GM23338 (cell line): ENCODE results near the gene UBQLN4. TPM values are rescaled to one million over a fixed set of nuclear protein-coding genes. Genes with fewer than 3 reads are reported as not detected.

Experiments
- ATAC-seq: fragments of 200-7000 bp; cut with Tn5 transposase; 3 replicates; pipeline ENCODE4 v1.9.1; 2020
- DNase-seq: peaks from one replicate; pipeline ENCODE4 v3.0.0-alpha.2; 2015; ENCODE audit warnings: low spot score
- H2AFZ ChIP-seq: fragments of 200-600 bp; sonication (generic); 2 replicates; pipeline ENCODE4 v1.8.0; 2016; ENCODE audit warnings: antibody characterized with exemption, mild to moderate bottlenecking, moderate library complexity
- H3F3A ChIP-seq: fragments of 200-600 bp; sonication (generic); replicated peaks from 2 replicates; pipeline ENCODE4 v1.8.0; 2017; ENCODE audit warnings: antibody characterized with exemption, mixed run types, low read depth
- H3K27ac ChIP-seq: fragments of 200-600 bp; sonication (generic); 2 replicates; pipeline ENCODE4 v1.6.1; 2016; ENCODE audit warnings: low read depth
- H3K27me3 ChIP-seq: fragments of 200-600 bp; sonication (generic); 2 replicates; pipeline ENCODE4 v1.8.0; 2016; ENCODE audit warnings: mild to moderate bottlenecking, mixed run types, moderate library complexity; ENCODE audit not compliant: insufficient read depth
- H3K36me3 ChIP-seq: fragments of 200-600 bp; sonication (generic); 2 replicates; pipeline ENCODE4 v1.8.0; 2016; ENCODE audit warnings: mild to moderate bottlenecking; ENCODE audit not compliant: insufficient read depth
- H3K4me1 ChIP-seq: fragments of 200-600 bp; sonication (generic); 2 replicates; pipeline ENCODE4 v1.8.0; 2016; ENCODE audit warnings: mild to moderate bottlenecking, moderate library complexity; ENCODE audit not compliant: insufficient read depth
- H3K4me2 ChIP-seq: fragments of 200-600 bp; sonication (generic); 2 replicates; pipeline ENCODE4 v1.7.1; 2017; ENCODE audit warnings: mixed run types
- H3K4me3 ChIP-seq: fragments of 200-600 bp; sonication (generic); 2 replicates; pipeline ENCODE4 v1.6.1; 2016; ENCODE audit warnings: mixed run types
- H3K79me2 ChIP-seq: fragments of 200-600 bp; sonication (generic); replicated peaks from 2 replicates; pipeline ENCODE4 v1.8.0; 2017; ENCODE audit warnings: mild to moderate bottlenecking; ENCODE audit not compliant: insufficient read depth
- H3K9me2 ChIP-seq: fragments of 200-600 bp; sonication (generic); 2 replicates; pipeline ENCODE4 v1.8.0; 2017; ENCODE audit not compliant: insufficient read depth
- H4K20me1 ChIP-seq: fragments of 200-600 bp; sonication (generic); replicated peaks from 2 replicates; pipeline ENCODE4 v1.8.0; 2017; ENCODE audit warnings: mild to moderate bottlenecking; ENCODE audit not compliant: insufficient read depth
- H3K27ac Mint-ChIP-seq: 2 replicates; pipeline ENCODE4 v1.8.0; 2020; ENCODE audit warnings: inconsistent platforms, mild to moderate bottlenecking, moderate library complexity, mixed read lengths
- H3K27me3 Mint-ChIP-seq: 3 replicates; pipeline ENCODE4 v1.8.0; 2022; ENCODE audit warnings: low read depth, mild to moderate bottlenecking, moderate library complexity, mixed read lengths, inconsistent platforms; ENCODE audit not compliant: insufficient read depth, poor library complexity
- H3K36me3 Mint-ChIP-seq: 3 replicates; pipeline ENCODE4 v1.8.0; 2021; ENCODE audit warnings: low read depth, mild to moderate bottlenecking, inconsistent platforms, moderate library complexity, mixed read lengths
- H3K4me1 Mint-ChIP-seq: 3 replicates; pipeline ENCODE4 v1.8.0; 2020; ENCODE audit warnings: mild to moderate bottlenecking, inconsistent platforms, mixed read lengths
- H3K4me3 Mint-ChIP-seq: 3 replicates; pipeline ENCODE4 v1.8.0; 2021; ENCODE audit warnings: moderate library complexity, mild to moderate bottlenecking, inconsistent platforms, mixed read lengths
- H3K9me3 Mint-ChIP-seq: 3 replicates; pipeline ENCODE4 v1.8.0; 2020; ENCODE audit warnings: moderate library complexity, mild to moderate bottlenecking, inconsistent platforms, mixed read lengths
- CREB1 ChIP-seq: fragments of 250-450 bp; sonication (Bioruptor Pico); IDR thresholded peaks from 2 replicates; pipeline ENCODE4 v1.5.0; 2020; ENCODE audit warnings: low read depth, mild to moderate bottlenecking, moderate library complexity
- EZH2 ChIP-seq: fragments of 200-600 bp; sonication (generic); IDR thresholded peaks from one replicate; pipeline ENCODE4 v1.8.0; 2017; ENCODE audit warnings: antibody characterized with exemption, mild to moderate bottlenecking, low read depth; ENCODE audit not compliant: unreplicated experiment
- EZH2phosphoT487 ChIP-seq: fragments of 200-600 bp; sonication (generic); IDR thresholded peaks from one replicate; pipeline ENCODE4 v1.8.1; 2018; ENCODE audit warnings: antibody characterized with exemption; ENCODE audit not compliant: unreplicated experiment
- JUNB ChIP-seq: IDR thresholded peaks from one replicate; pipeline ENCODE4 v1.6.1; 2016; ENCODE audit warnings: antibody characterized with exemption; ENCODE audit not compliant: unreplicated experiment
- NANOG ChIP-seq: IDR thresholded peaks from 2 replicates; pipeline ENCODE4 v1.6.1; 2016; ENCODE audit warnings: antibody characterized with exemption, borderline replicate concordance
- POLR2AphosphoS5 ChIP-seq: IDR thresholded peaks from 2 replicates; pipeline ENCODE4 v1.6.1; 2016; ENCODE audit warnings: antibody characterized with exemption, low read depth
- STAT1 ChIP-seq: IDR thresholded peaks from one replicate; pipeline ENCODE4 v1.6.1; 2016; ENCODE audit warnings: antibody characterized with exemption; ENCODE audit not compliant: unreplicated experiment
- ZNF114 ChIP-seq: fragments of 250-450 bp; sonication (Bioruptor Pico); IDR thresholded peaks from 2 replicates; pipeline ENCODE4 v1.5.0; 2020; ENCODE audit warnings: mild to moderate bottlenecking, moderate library complexity
- ZNF331 ChIP-seq: fragments of 250-450 bp; sonication (Bioruptor Pico); IDR thresholded peaks from 2 replicates; pipeline ENCODE4 v1.5.0; 2020; ENCODE audit warnings: low read depth, mild to moderate bottlenecking, moderate library complexity
- polyA plus RNA-seq: library from polyadenylated mRNA; unstranded; fragments of >200 nt; fragmentation: Nextera tagmentation; extraction: Ambion mirVana; gene quantifications from 2 replicates; pipeline ENCODE4 v1.2.1, GENCODE V29; 2016
- total RNA-seq: library from RNA; depleted of rRNA; stranded (reverse); fragments of >200 nt; shearing (Covaris generic); gene quantifications from 2 replicates; pipeline ENCODE4 v1.2.3, GENCODE V29; 2014
- TF ChIP-seq, protein P1 (sequence below): IDR thresholded peaks from 2 replicates; pipeline ENCODE4 v1.6.1; 2016; ENCODE audit warnings: antibody characterized with exemption
- TF ChIP-seq, protein P2 (sequence below), 2 experiments: fragments of 200-600 bp in 1 of 2; sonication (generic) in 1 of 2; conservative IDR thresholded peaks; 2 replicates each; pipeline versions ENCODE4 v1.5.1 to v1.6.1; 2016 to 2017; ENCODE audit warnings: antibody characterized with exemption in 2 of 2, low read depth in 2 of 2, mild to moderate bottlenecking in 2 of 2, moderate library complexity in 1 of 2
- TF ChIP-seq, protein P3 (sequence below): IDR thresholded peaks from one replicate; pipeline ENCODE4 v1.6.1; 2018; ENCODE audit warnings: antibody characterized with exemption; ENCODE audit not compliant: unreplicated experiment
- TF ChIP-seq, protein P4 (sequence below): fragments of 250-450 bp; sonication (Bioruptor Pico); IDR thresholded peaks from 2 replicates; pipeline ENCODE4 v1.5.0; 2020; ENCODE audit warnings: mild to moderate bottlenecking, moderate library complexity

UBQLN4 gene
- total and polyA plus RNA-seq, 2 experiments from 2014 or later, result 10.0 to 30.5 TPM

DNA sequence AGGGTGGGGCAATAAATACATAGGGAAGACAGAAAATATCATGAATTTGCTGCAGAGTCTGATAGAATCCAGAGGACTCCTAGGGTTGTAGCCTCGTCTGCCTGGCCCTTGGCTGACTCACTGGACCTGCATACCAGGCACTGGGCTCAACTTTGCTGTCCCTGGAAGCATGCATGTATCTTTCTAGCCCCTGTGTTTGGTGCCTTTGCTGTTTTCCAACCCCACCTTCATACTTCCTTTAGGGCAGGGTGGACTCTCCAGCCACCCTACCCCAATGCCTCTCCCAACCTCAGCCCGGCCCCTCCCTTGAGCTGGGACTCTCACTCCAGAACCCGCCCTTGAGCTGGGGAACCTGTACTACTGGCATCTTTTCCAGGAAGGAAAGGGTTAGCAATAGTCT, 8.6 kb upstream of the UBQLN4 start:
- TF ChIP-seq EZH2phosphoT487, result no peak
- no peak for TF ChIP-seq JUNB
- no peak for TF ChIP-seq ZNF114 (CRISPR knock-in tag)
- no peak for TF ChIP-seq EZH2
- no peak for TF ChIP-seq ZNF331 (CRISPR knock-in tag)
- TF ChIP-seq, protein P1, sequence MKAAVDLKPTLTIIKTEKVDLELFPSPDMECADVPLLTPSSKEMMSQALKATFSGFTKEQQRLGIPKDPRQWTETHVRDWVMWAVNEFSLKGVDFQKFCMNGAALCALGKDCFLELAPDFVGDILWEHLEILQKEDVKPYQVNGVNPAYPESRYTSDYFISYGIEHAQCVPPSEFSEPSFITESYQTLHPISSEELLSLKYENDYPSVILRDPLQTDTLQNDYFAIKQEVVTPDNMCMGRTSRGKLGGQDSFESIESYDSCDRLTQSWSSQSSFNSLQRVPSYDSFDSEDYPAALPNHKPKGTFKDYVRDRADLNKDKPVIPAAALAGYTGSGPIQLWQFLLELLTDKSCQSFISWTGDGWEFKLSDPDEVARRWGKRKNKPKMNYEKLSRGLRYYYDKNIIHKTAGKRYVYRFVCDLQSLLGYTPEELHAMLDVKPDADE, result no peak
- no peak for TF ChIP-seq NANOG
- TF ChIP-seq, protein P2, sequence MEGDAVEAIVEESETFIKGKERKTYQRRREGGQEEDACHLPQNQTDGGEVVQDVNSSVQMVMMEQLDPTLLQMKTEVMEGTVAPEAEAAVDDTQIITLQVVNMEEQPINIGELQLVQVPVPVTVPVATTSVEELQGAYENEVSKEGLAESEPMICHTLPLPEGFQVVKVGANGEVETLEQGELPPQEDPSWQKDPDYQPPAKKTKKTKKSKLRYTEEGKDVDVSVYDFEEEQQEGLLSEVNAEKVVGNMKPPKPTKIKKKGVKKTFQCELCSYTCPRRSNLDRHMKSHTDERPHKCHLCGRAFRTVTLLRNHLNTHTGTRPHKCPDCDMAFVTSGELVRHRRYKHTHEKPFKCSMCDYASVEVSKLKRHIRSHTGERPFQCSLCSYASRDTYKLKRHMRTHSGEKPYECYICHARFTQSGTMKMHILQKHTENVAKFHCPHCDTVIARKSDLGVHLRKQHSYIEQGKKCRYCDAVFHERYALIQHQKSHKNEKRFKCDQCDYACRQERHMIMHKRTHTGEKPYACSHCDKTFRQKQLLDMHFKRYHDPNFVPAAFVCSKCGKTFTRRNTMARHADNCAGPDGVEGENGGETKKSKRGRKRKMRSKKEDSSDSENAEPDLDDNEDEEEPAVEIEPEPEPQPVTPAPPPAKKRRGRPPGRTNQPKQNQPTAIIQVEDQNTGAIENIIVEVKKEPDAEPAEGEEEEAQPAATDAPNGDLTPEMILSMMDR (conservative IDR thresholded peaks at IDR 0.05; ENCODE audit: low read depth in 2 of 2), result no peak
- TF ChIP-seq CREB1 (CRISPR knock-in tag), result no peak
- no peak for TF ChIP-seq POLR2AphosphoS5
- no peak for TF ChIP-seq STAT1
- TF ChIP-seq, protein P3, sequence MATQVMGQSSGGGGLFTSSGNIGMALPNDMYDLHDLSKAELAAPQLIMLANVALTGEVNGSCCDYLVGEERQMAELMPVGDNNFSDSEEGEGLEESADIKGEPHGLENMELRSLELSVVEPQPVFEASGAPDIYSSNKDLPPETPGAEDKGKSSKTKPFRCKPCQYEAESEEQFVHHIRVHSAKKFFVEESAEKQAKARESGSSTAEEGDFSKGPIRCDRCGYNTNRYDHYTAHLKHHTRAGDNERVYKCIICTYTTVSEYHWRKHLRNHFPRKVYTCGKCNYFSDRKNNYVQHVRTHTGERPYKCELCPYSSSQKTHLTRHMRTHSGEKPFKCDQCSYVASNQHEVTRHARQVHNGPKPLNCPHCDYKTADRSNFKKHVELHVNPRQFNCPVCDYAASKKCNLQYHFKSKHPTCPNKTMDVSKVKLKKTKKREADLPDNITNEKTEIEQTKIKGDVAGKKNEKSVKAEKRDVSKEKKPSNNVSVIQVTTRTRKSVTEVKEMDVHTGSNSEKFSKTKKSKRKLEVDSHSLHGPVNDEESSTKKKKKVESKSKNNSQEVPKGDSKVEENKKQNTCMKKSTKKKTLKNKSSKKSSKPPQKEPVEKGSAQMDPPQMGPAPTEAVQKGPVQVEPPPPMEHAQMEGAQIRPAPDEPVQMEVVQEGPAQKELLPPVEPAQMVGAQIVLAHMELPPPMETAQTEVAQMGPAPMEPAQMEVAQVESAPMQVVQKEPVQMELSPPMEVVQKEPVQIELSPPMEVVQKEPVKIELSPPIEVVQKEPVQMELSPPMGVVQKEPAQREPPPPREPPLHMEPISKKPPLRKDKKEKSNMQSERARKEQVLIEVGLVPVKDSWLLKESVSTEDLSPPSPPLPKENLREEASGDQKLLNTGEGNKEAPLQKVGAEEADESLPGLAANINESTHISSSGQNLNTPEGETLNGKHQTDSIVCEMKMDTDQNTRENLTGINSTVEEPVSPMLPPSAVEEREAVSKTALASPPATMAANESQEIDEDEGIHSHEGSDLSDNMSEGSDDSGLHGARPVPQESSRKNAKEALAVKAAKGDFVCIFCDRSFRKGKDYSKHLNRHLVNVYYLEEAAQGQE, result no peak
- TF ChIP-seq, protein P4, sequence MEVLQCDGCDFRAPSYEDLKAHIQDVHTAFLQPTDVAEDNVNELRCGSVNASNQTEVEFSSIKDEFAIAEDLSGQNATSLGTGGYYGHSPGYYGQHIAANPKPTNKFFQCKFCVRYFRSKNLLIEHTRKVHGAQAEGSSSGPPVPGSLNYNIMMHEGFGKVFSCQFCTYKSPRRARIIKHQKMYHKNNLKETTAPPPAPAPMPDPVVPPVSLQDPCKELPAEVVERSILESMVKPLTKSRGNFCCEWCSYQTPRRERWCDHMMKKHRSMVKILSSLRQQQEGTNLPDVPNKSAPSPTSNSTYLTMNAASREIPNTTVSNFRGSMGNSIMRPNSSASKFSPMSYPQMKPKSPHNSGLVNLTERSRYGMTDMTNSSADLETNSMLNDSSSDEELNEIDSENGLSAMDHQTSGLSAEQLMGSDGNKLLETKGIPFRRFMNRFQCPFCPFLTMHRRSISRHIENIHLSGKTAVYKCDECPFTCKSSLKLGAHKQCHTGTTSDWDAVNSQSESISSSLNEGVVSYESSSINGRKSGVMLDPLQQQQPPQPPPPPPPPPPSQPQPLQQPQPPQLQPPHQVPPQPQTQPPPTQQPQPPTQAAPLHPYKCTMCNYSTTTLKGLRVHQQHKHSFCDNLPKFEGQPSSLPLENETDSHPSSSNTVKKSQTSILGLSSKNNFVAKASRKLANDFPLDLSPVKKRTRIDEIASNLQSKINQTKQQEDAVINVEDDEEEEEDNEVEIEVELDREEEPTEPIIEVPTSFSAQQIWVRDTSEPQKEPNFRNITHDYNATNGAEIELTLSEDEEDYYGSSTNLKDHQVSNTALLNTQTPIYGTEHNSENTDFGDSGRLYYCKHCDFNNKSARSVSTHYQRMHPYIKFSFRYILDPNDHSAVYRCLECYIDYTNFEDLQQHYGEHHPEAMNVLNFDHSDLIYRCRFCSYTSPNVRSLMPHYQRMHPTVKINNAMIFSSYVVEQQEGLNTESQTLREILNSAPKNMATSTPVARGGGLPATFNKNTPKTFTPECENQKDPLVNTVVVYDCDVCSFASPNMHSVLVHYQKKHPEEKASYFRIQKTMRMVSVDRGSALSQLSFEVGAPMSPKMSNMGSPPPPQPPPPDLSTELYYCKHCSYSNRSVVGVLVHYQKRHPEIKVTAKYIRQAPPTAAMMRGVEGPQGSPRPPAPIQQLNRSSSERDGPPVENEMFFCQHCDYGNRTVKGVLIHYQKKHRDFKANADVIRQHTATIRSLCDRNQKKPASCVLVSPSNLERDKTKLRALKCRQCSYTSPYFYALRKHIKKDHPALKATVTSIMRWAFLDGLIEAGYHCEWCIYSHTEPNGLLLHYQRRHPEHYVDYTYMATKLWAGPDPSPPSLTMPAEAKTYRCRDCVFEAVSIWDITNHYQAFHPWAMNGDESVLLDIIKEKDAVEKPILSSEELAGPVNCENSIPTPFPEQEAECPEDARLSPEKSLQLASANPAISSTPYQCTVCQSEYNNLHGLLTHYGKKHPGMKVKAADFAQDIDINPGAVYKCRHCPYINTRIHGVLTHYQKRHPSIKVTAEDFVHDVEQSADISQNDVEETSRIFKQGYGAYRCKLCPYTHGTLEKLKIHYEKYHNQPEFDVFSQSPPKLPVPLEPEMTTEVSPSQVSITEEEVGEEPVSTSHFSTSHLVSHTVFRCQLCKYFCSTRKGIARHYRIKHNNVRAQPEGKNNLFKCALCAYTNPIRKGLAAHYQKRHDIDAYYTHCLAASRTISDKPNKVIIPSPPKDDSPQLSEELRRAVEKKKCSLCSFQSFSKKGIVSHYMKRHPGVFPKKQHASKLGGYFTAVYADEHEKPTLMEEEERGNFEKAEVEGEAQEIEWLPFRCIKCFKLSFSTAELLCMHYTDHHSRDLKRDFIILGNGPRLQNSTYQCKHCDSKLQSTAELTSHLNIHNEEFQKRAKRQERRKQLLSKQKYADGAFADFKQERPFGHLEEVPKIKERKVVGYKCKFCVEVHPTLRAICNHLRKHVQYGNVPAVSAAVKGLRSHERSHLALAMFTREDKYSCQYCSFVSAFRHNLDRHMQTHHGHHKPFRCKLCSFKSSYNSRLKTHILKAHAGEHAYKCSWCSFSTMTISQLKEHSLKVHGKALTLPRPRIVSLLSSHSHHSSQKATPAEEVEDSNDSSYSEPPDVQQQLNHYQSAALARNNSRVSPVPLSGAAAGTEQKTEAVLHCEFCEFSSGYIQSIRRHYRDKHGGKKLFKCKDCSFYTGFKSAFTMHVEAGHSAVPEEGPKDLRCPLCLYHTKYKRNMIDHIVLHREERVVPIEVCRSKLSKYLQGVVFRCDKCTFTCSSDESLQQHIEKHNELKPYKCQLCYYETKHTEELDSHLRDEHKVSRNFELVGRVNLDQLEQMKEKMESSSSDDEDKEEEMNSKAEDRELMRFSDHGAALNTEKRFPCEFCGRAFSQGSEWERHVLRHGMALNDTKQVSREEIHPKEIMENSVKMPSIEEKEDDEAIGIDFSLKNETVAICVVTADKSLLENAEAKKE (CRISPR knock-in tag), result no peak
- Histone ChIP-seq H3K4me1 (peaks cover 20% of the 10 kb centered on the region), H3K27me3 (peaks cover 7% of the 10 kb centered on the region; the same call in 1 of the 2 replicates), H3K79me2 (0 out of 2 replicates have a peak, but pooled peaks cover 4% of the 10 kb centered on the region), H2AFZ (no peak overlapping the region), H3K4me2 (peak overlapping the region; percentile 85), H3K36me3 (no peaks in the 10 kb centered on the region), H3K9me2 (no peaks in the 10 kb centered on the region), H3F3A (peaks cover 28% of the 10 kb centered on the region; the same call in 1 of the 2 replicates), H3K4me3 (peak overlapping the region; percentile 59), H3K27ac (no peak overlapping the region), H4K20me1 (peaks cover 11% of the 10 kb centered on the region)
- DNase-seq (no peak), ATAC-seq (no peak)
- H3K27ac Mint-ChIP-seq, result no peak overlapping the region
- H3K36me3 Mint-ChIP-seq, result peaks cover 22% of the 10 kb centered on the region
- peaks cover 46% of the 10 kb centered on the region for H3K4me1 Mint-ChIP-seq
- H3K4me3 Mint-ChIP-seq, result peak overlapping the region; percentile 88
- peaks cover 14% of the 10 kb centered on the region for H3K27me3 Mint-ChIP-seq
- H3K9me3 Mint-ChIP-seq, result no peaks in the 10 kb centered on the region
